Activated naive CD4-positive, alpha-beta T cell treated with Interleukin-2 at 50 U/mL for 16 hours (primary cell): ENCODE measurements around the gene UTP11.

Source experiments
- DNase-seq: peaks from one replicate; pipeline ENCODE4 v3.0.0-alpha.2; 2020

Gene UTP11

GRCh38 chr1:38003261-38004250 is 9.0 kb upstream of the UTP11 start:
- DNase-seq, result no peak

DNA sequence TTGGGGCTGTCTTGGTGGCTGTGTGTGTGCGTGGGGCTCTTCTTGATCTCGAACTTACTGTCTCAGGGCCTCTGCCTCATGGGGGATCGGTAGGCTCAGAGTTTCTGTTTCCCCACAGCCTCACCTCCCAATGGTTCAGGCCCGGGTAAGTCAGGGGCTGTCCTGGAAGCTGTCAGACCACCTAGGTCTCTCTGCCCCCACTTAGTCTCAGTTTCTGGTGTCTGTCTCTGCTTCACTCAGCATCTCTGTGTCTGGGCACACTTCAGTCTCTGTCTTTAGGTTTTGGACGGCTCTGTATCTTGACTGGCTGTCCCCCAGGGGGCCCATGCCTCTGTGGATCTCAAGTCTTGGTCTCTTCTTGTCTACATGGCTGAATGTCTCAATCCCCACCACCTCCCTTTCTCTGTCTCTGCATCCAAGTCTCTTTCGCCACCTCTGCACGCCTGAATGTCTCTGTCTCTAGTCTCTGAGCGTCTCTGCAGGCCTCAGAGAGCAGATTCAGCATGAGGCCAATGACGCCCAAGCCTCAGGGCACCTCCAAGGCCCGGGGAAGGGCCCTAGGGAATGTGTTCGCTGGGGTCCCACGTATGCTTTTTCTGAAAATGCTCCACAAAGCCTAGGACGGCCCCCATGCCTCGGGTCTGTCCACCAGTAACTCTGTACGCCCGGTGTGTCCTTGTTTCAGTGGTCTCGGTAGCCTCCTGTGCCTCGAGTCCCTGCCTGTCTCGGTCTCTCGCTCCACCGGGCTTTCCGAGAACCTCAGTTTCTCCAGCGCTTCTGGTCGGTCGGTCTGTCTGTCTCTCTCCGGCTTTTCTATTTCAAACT is 8.0 kb upstream of the UTP11 start:
- peak; percentile 22 for DNase-seq

DNA sequence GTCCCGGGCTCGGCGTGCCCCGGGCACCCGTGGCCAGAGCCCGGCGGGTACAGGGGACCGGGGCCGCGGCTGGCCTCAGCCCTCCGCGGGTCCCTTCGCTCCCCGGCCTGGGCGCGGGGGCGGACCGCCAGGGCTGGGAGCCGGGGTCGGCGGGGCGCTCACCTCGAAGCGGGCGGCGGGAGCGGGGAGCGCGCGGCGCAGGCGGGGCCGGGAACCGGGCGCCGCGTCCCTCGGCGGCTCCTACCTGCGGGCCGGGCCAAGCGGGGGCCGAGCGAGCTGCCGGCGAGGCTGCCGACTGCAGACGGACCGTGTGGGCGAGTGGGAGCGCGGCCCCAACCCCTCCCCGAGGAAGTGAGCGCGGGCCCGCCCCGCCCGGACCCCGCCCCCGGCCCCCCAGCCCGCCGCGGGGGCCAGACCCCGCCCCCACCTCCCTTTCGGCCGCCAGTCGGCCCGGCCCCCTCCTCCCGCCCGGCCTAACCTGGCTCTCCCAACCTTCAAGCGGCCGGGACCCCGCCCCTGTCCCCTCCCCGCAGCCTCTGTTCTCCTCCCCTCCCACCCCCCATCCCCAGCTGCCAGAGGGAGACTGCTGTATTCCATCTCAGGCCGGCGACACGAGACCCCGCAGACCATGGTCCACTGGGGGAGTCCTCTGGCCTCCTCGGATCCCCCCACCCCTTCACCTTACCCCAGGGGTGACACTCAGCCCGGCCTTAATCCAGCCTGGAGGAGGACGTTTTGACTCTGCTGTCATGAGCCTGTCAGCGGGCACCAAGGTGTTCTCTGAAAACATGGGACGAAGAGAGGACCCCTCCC is 7.1 kb upstream of the UTP11 start, which contains the start of gene FHL3:
Gene FHL3, minus strand, starts transcription at position 320 of the 813 bp plus-strand sequence. CDS start 6,102 bp downstream, outside the sequence.
- peak; percentile 56 for DNase-seq

- DNase-seq, result no peak
These were observed 6.3 kb upstream of the UTP11 start for GRCh38 chr1:38006008-38006828.

DNA sequence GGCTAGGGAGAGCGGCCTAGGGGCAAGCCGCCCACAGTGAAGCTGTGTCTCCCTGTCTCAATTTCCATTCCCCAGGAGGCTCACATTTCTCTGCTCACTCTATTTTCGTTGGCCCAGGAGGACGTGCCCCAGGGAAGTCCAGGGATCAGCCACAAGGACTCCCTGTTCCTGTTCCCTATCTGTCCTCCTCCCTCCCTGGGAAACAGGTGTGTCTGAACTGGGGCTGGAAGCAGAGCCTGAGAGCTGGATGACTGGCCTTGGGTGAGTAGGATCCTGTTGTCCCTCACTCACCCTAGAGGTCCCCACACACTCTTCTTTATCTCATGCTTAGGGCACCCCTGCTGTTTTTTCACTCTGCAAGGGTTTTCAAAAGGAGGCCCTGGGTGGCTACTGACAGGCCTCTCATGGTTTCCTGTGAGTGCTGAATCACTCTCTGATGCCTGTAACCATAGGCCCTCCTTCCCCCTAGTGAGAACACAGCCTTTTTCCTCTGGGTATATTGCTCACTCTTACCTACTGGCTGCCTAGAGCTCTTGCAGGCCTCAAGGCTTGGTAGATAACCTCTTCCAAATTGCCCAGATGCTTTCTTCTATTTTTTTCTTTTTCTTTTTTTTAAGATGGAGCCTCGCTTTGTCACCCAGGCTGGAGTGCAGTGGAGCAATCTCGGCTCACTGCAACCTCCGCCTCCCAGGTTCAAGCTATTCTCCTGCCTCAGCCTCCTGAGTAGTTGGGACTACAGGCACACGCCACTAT is 3.3 kb upstream of the UTP11 start:
- DNase-seq, result peak; percentile 51

GRCh38 chr1:38009841-38010180 is 2.7 kb upstream of the UTP11 start:
- no peak for DNase-seq

DNA sequence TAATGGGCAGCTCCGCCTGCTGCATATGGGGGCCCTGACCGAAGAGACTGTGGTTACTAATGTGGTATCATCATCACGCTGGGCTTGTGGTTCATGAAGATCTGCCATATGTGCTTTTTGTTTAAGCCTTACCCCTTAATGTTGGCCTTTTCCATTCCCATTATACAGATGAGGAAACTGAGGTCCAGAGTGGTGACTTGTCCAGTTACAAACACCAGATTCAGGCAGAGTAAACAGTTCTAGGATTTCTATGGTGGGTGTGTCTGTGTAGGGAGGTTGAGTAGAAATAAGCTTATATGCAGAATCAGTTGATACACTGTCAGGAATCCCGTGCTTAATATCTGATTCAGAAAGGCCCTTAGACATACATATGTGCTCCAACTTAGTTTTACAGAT is 691 bp downstream of the UTP11 start:
- no peak for DNase-seq

DNA sequence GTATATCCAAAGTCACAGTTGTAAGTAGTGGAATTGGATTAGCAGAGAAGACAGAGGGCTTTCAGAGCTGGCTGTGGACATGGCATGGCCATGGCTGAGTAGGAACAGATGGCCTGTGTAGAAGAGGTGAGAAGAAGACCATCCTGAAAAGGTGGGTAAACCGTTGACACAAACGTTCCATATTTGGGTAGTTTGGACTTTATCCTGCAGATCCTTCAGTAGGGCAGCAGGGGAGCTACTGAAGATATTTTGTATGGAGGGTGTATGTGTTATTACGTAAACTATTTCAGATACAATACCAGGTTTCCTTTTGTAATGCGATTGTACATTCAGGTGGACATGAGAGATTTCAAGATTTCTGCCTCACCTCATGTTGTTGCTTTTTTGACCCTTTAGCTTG is 1.6 kb downstream of the UTP11 start:
- no peak for DNase-seq

DNA sequence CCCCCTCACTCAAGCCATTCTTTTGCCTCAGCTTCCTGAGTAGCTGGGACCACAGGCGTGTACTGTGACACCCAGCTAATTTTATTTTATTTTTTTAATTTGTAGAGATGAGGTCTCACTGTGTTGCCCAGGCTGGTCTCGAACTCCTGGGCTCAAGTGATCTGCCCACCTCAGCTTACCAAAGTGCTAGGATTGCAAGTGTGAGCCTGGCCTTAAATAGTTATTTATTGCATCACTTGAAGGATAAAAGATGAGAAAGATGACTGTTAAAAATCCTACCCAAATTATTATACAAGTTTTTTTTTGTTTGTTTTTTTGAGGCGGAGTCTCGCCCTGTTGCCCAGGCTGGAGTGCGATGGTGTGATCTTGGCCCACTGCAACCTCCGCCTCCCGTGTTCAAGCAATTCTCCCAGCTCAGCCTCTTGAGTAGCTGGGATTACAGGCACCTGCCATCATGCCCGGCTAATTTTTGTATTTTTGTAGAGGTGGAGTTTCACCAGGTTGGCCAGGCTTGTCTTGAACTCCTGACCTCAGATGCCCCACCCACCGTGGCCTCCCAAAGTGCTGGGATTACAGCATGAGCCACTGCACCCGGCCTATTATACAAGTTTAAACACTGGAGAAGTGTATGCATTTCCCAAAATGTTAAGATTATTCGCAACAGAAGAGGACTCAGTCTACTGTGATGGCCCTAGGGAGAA is 2.3 kb downstream of the UTP11 start:
- no peak for DNase-seq

GRCh38 chr1:38015978-38016725 is 3.6 kb downstream of the UTP11 start:
- DNase-seq, result no peak

DNA sequence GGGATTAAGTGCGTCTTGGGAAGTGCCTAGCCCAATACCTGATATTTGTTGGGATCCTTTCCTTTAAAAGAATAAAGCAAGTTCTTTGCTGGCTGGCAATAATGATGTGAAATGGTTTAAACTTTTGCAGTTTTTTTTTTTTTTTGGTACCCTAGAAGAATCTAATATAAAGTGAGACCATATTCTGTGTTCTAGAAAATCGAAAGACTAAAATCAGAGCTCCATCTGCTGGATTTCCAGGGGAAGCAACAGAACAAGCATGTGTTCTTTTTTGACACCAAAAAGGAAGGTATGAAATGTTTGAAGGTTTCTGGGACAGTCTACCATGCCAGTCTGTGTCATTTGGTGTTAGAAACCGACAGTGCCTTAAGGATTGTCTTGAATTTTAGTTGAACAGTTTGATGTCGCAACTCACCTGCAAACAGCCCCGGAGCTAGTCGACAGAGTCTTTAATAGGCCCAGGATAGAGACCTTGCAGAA is 6.4 kb downstream of the UTP11 start:
- no peak for DNase-seq

- no peak for DNase-seq
These were observed 7.9 kb downstream of the UTP11 start for GRCh38 chr1:38020396-38020795.

DNA sequence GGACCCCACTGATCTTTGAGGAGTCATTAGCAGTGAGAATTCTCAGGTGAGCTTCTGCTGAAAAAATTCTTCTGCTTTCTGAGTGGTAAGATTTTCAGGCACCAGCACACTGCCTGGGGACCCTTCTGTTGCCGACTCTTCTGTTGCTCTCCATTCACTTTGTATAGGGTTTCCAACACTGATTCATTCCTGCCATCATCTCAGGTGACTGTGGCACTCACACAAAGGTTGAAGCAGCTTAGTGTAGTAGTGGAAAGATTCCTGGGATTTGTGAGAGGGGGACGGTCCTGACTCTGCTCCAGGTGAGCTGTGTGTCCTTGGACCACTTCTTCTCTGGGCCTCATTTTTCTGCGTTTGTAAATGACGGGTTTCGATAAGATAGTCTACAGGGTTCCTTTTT is 9.4 kb downstream of the UTP11 start:
- no peak for DNase-seq

DNA sequence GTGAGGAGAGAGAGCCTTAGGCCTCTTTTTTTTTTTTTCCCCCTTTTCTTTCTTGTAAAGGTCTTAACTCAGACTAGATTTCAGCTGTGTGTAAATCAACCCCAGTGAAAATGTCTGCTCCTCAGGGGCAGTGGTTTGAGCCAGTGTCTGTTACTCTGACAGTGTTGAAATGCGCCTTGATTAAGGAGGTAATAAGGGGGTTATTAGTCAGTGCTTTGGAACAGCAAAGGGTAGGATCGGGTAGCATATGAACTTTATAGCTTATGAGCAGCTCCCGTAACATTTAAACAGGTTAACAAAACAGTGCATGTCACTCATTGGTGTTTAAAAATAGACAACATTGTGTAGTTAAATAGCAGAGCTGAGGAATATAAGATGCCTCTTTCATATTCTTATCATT is 10.3 kb downstream of the UTP11 start:
- no peak for DNase-seq

DNA sequence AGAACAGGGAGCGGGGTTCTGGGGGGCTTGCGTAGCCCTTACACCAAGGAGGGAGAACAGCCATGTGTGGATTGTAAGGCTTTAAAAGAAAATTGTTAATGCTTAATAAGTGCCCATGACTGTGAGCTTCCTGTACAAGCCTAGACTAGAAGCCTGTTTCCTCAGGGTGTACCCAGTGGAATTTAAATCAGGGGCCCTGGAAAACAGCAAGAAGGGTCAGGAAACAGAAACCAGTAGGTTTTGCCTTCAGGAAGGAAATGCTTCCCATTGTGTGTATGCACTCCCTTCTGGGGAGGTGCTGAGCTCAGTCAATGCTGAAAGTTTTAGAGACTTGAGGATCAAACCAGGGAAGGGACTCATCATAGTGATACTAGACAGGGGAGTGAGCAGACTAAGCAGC is 12.7 kb downstream of the UTP11 start:
- DNase-seq, result no peak

GRCh38 chr1:38025664-38026063 is 13.1 kb downstream of the UTP11 start:
- DNase-seq, result no peak

GRCh38 chr1:38026592-38027200 is 14.2 kb downstream of the UTP11 start:
- peak; percentile 66 for DNase-seq

DNA sequence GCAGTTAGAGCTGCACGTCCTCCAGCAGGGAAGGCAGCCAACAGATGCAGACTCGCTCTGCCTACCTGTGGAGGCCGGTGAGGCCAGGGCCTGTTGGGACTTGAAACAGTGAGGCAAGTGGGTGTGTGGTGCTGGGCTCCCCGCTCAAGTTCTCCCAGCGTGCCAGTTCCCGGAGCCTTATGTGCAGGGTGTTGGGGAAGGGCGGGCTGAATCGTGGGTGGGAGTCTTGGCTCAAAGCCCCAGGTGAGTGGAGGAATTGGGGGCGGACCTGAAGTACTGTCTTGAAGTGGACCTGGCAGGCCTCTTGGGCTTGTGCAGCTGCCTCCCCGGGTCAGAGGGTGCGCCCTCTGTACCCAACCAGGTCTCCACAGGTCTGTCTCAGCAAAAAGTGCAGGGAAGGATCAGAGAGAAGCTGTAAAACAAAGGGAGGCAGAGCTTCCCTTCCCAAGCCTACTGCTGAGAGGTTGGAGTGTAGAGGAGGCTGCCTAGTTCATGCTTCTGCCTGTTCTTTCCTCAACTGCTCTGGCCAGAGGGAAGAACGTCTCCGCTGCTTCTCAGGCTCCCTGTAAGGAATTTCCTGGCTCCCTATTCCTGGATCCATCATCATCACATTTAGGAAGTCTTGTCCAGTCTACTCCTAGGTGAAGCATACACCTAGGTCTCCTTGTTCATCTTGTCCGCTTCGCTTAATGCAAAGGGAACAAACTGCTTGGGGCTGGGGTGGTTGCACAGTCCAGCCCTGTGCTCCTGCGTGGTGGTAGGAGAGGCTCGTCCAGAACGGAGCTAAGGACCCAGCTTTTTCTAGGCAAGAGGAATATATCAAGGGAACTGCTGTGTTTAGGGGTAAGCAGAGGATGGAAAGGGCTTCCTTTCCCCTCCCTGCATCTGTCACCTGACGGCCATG is 14.9 kb downstream of the UTP11 start:
- no peak for DNase-seq
